DND-41 (cell line): ENCODE measurements around the gene UGDH.

Experiments used
- EZH2 ChIP-seq: IDR thresholded peaks from 3 replicates; pipeline ENCODE4 v1.6.1; 2012; ENCODE audit warnings: borderline replicate concordance, low read depth, mild to moderate bottlenecking, moderate library complexity, low read length, inconsistent platforms; ENCODE audit not compliant: severe bottlenecking
- TF ChIP-seq, protein P1 (sequence below): IDR thresholded peaks from 2 replicates; pipeline ENCODE4 v1.5.1; 2012; ENCODE audit warnings: borderline replicate concordance, low read length, moderate library complexity, mild to moderate bottlenecking; ENCODE audit not compliant: poor library complexity, severe bottlenecking; ENCODE audit errors: extremely low read depth

DNA sequence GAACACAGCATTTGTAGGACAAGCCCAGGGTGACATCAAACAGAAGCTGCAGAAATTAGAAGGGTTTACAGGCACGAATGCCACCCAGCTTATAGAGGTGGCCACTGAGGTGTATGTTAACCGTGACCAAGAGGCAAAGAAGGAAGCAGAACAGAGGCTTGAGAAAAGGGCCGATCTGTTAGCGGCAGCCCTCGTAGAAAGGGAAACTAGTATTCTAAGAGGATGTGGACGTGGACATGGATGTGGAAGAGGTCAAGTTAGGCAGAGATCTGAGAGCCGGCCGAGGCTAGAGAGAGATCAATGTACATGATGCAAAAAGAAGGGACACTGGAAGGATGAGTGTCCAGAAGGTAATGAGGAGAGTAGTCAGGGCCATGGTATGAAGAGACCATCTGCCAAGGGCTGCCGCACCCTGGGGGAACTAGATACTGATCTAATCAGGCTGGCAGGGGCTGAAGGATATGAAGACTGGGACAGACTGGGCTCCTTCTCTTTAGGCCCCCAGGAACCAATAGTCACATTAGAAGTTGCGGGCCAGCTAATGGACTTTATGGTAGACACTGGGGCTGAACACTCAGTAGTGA lies 40.9 kb downstream of the UGDH start:
- TF ChIP-seq, protein P1, sequence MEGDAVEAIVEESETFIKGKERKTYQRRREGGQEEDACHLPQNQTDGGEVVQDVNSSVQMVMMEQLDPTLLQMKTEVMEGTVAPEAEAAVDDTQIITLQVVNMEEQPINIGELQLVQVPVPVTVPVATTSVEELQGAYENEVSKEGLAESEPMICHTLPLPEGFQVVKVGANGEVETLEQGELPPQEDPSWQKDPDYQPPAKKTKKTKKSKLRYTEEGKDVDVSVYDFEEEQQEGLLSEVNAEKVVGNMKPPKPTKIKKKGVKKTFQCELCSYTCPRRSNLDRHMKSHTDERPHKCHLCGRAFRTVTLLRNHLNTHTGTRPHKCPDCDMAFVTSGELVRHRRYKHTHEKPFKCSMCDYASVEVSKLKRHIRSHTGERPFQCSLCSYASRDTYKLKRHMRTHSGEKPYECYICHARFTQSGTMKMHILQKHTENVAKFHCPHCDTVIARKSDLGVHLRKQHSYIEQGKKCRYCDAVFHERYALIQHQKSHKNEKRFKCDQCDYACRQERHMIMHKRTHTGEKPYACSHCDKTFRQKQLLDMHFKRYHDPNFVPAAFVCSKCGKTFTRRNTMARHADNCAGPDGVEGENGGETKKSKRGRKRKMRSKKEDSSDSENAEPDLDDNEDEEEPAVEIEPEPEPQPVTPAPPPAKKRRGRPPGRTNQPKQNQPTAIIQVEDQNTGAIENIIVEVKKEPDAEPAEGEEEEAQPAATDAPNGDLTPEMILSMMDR, result no peak
- TF ChIP-seq EZH2, result no peak
